ENCODE data around the gene NANS. TPM values are rescaled to one million over a fixed set of nuclear protein-coding genes. Genes with fewer than 3 reads are reported as not detected.
"Not testable (repeated sequence)": the region's sequence is repeated elsewhere in the genome, so short reads cannot be mapped to it uniquely, and the experiment has no call there.

NANS gene
- total and polyA plus RNA-seq, 2 donors: 36.3 to 38.0 TPM

GRCh38 chr9:98066235-98066634 lies 9.7 kb downstream of the NANS start:
- H3K36me3 ChIP-seq (ENCODE audit: control insufficient read depth in 2 of 2, insufficient read depth in 2 of 2, low read length in 1 of 2): peaks cover 13 to 16% of the 10 kb centered on the region in 2 donors
- no peaks in the 10 kb centered on the region for H3K27me3 ChIP-seq (ENCODE audit: control insufficient read depth in 2 of 2, insufficient read depth in 1 of 2, low read length in 1 of 2)
- no peaks in the 10 kb centered on the region for H3K4me1 ChIP-seq (ENCODE audit: control insufficient read depth in 2 of 2, insufficient read depth in 2 of 2, low read length in 2 of 2)
- H3K9me3 ChIP-seq (ENCODE audit: control insufficient read depth in 2 of 2, insufficient read depth in 1 of 2, low read length in 1 of 2): no peaks in the 10 kb centered on the region
- DNase-seq (ENCODE audit: low read depth in 6 of 9, low spot score in 9 of 9): no peak
- no peak overlapping the region for H3K4me3 ChIP-seq (ENCODE audit: low read length in 2 of 2)
- no peak overlapping the region for H3K27ac ChIP-seq (ENCODE audit: low read depth in 1 of 2, low read length in 1 of 2)
- 98% methylated on average over 3 of the region's 3 CpGs for WGBS

- Histone ChIP-seq H3K27me3 (ENCODE audit: control insufficient read depth in 2 of 2, insufficient read depth in 1 of 2, low read length in 1 of 2) (no peaks in the 10 kb centered on the region), H3K9me3 (ENCODE audit: control insufficient read depth in 2 of 2, insufficient read depth in 1 of 2, low read length in 1 of 2) (no peaks in the 10 kb centered on the region), H3K4me3 (ENCODE audit: low read length in 2 of 2) (no peak overlapping the region), H3K4me1 (ENCODE audit: control insufficient read depth in 2 of 2, insufficient read depth in 2 of 2, low read length in 2 of 2) (peaks cover 0 to 5% of the 10 kb centered on the region in 2 donors), H3K27ac (ENCODE audit: low read depth in 1 of 2, low read length in 1 of 2) (no peak overlapping the region), H3K36me3 (ENCODE audit: control insufficient read depth in 2 of 2, insufficient read depth in 2 of 2, low read length in 1 of 2) (peaks cover 11% of the 10 kb centered on the region in 2 donors)
- WGBS: over 99% methylated on average over 2 of the region's 2 CpGs
- DNase-seq (ENCODE audit: low read depth in 6 of 9, low spot score in 9 of 9): no peak
Measured at GRCh38 chr9:98067184-98067583, 10.7 kb downstream of the NANS start.

- Histone ChIP-seq H3K36me3 (ENCODE audit: control insufficient read depth in 2 of 2, insufficient read depth in 2 of 2, low read length in 1 of 2) (peaks cover 3 to 7% of the 10 kb centered on the region in 2 donors), H3K27ac (ENCODE audit: low read depth in 1 of 2, low read length in 1 of 2) (no peak overlapping the region), H3K4me1 (ENCODE audit: control insufficient read depth in 2 of 2, insufficient read depth in 2 of 2, low read length in 2 of 2) (peaks cover 6 to 7% of the 10 kb centered on the region in 2 donors), H3K27me3 (ENCODE audit: control insufficient read depth in 2 of 2, insufficient read depth in 1 of 2, low read length in 1 of 2) (no peaks in the 10 kb centered on the region), H3K4me3 (ENCODE audit: low read length in 2 of 2) (no peak overlapping the region), H3K9me3 (ENCODE audit: control insufficient read depth in 2 of 2, insufficient read depth in 1 of 2, low read length in 1 of 2) (no peaks in the 10 kb centered on the region)
- 96% methylated on average over 6 of the region's 6 CpGs for WGBS
- DNase-seq (ENCODE audit: low read depth in 6 of 9, low spot score in 9 of 9): no peak
Measured at GRCh38 chr9:98069551-98069950, 13.0 kb downstream of the NANS start.

- DNase-seq (ENCODE audit: low read depth in 6 of 9, low spot score in 9 of 9): no peak
- no peaks in the 10 kb centered on the region for H3K27me3 ChIP-seq (ENCODE audit: control insufficient read depth in 2 of 2, insufficient read depth in 1 of 2, low read length in 1 of 2)
- no peaks in the 10 kb centered on the region for H3K9me3 ChIP-seq (ENCODE audit: control insufficient read depth in 2 of 2, insufficient read depth in 1 of 2, low read length in 1 of 2)
- no peaks in the 10 kb centered on the region for H3K36me3 ChIP-seq (ENCODE audit: control insufficient read depth in 2 of 2, insufficient read depth in 2 of 2, low read length in 1 of 2)
- WGBS: 99% methylated on average over 7 of the region's 7 CpGs
- H3K4me3 ChIP-seq (ENCODE audit: low read length in 2 of 2): no peak overlapping the region
- peaks cover 11 to 16% of the 10 kb centered on the region in 2 donors for H3K4me1 ChIP-seq (ENCODE audit: control insufficient read depth in 2 of 2, insufficient read depth in 2 of 2, low read length in 2 of 2)
- no peak overlapping the region for H3K27ac ChIP-seq (ENCODE audit: low read depth in 1 of 2, low read length in 1 of 2)
Measured at GRCh38 chr9:98070704-98071103, 14.2 kb downstream of the NANS start.

GRCh38 chr9:98071737-98072136 lies 15.2 kb downstream of the NANS start:
- Histone ChIP-seq H3K4me1 (ENCODE audit: control insufficient read depth in 2 of 2, insufficient read depth in 2 of 2, low read length in 2 of 2) (peaks cover 15 to 24% of the 10 kb centered on the region in 2 donors), H3K27ac (ENCODE audit: low read depth in 1 of 2, low read length in 1 of 2) (no peak overlapping the region), H3K9me3 (ENCODE audit: control insufficient read depth in 2 of 2, insufficient read depth in 1 of 2, low read length in 1 of 2) (no peaks in the 10 kb centered on the region), H3K27me3 (ENCODE audit: control insufficient read depth in 2 of 2, insufficient read depth in 1 of 2, low read length in 1 of 2) (no peaks in the 10 kb centered on the region), H3K4me3 (ENCODE audit: low read length in 2 of 2) (no peak overlapping the region), H3K36me3 (ENCODE audit: control insufficient read depth in 2 of 2, insufficient read depth in 2 of 2, low read length in 1 of 2) (no peaks in the 10 kb centered on the region)
- no peak for DNase-seq (ENCODE audit: low read depth in 6 of 9, low spot score in 9 of 9)
- 63% methylated on average over 9 of the region's 9 CpGs for WGBS

- WGBS: 50% methylated on average over 13 of the region's 13 CpGs
- Histone ChIP-seq H3K27me3 (ENCODE audit: control insufficient read depth in 2 of 2, insufficient read depth in 1 of 2, low read length in 1 of 2) (no peaks in the 10 kb centered on the region), H3K27ac (ENCODE audit: low read depth in 1 of 2, low read length in 1 of 2) (peak overlapping the region; percentile 34 to 84), H3K4me1 (ENCODE audit: control insufficient read depth in 2 of 2, insufficient read depth in 2 of 2, low read length in 2 of 2) (peaks cover 15 to 24% of the 10 kb centered on the region in 2 donors), H3K36me3 (ENCODE audit: control insufficient read depth in 2 of 2, insufficient read depth in 2 of 2, low read length in 1 of 2) (peaks cover 6% of the 10 kb centered on the region in 2 donors), H3K9me3 (ENCODE audit: control insufficient read depth in 2 of 2, insufficient read depth in 1 of 2, low read length in 1 of 2) (no peaks in the 10 kb centered on the region), H3K4me3 (ENCODE audit: low read length in 2 of 2) (no peak overlapping the region)
- DNase-seq (ENCODE audit: low read depth in 6 of 9, low spot score in 9 of 9): peak in 6 of 9 donors; percentile 46 to 79 (median 68)
Measured at GRCh38 chr9:98074115-98074990, 17.8 kb downstream of the NANS start.

- Histone ChIP-seq H3K36me3 (ENCODE audit: control insufficient read depth in 2 of 2, insufficient read depth in 2 of 2, low read length in 1 of 2) (peaks cover 8 to 11% of the 10 kb centered on the region in 2 donors), H3K4me1 (ENCODE audit: control insufficient read depth in 2 of 2, insufficient read depth in 2 of 2, low read length in 2 of 2) (peaks cover 15 to 24% of the 10 kb centered on the region in 2 donors), H3K4me3 (ENCODE audit: low read length in 2 of 2) (no peak overlapping the region), H3K27ac (ENCODE audit: low read depth in 1 of 2, low read length in 1 of 2) (peak overlapping the region; percentile 84 to 85), H3K27me3 (ENCODE audit: control insufficient read depth in 2 of 2, insufficient read depth in 1 of 2, low read length in 1 of 2) (no peaks in the 10 kb centered on the region), H3K9me3 (ENCODE audit: control insufficient read depth in 2 of 2, insufficient read depth in 1 of 2, low read length in 1 of 2) (no peaks in the 10 kb centered on the region)
- no peak for DNase-seq (ENCODE audit: low read depth in 6 of 9, low spot score in 9 of 9)
- WGBS: 79% methylated on average over 6 of the region's 6 CpGs
Measured at GRCh38 chr9:98075332-98075805, 18.8 kb downstream of the NANS start.

- H3K36me3 ChIP-seq (ENCODE audit: control insufficient read depth in 2 of 2, insufficient read depth in 2 of 2, low read length in 1 of 2): peaks cover 17 to 22% of the 10 kb centered on the region in 2 donors
- WGBS: 97% methylated on average over 8 of the region's 8 CpGs
- not testable (repeated sequence) for H3K4me3 ChIP-seq (ENCODE audit: low read length in 2 of 2); H3K9me3 ChIP-seq (ENCODE audit: control insufficient read depth in 2 of 2, insufficient read depth in 1 of 2, low read length in 1 of 2); DNase-seq (ENCODE audit: low read depth in 6 of 9, low spot score in 9 of 9); H3K27me3 ChIP-seq (ENCODE audit: control insufficient read depth in 2 of 2, insufficient read depth in 1 of 2, low read length in 1 of 2); H3K27ac ChIP-seq (ENCODE audit: low read depth in 1 of 2, low read length in 1 of 2)
- H3K4me1 ChIP-seq (ENCODE audit: control insufficient read depth in 2 of 2, insufficient read depth in 2 of 2, low read length in 2 of 2): peaks cover 15 to 24% of the 10 kb centered on the region in 2 donors
Measured at GRCh38 chr9:98076514-98076890, 20.0 kb downstream of the NANS start.

GRCh38 chr9:98078895-98079294 lies 22.4 kb downstream of the NANS start:
- no peak overlapping the region for H3K4me3 ChIP-seq (ENCODE audit: low read length in 2 of 2)
- H3K27me3 ChIP-seq (ENCODE audit: control insufficient read depth in 2 of 2, insufficient read depth in 1 of 2, low read length in 1 of 2): no peaks in the 10 kb centered on the region
- no peak overlapping the region for H3K27ac ChIP-seq (ENCODE audit: low read depth in 1 of 2, low read length in 1 of 2)
- H3K36me3 ChIP-seq (ENCODE audit: control insufficient read depth in 2 of 2, insufficient read depth in 2 of 2, low read length in 1 of 2): peaks cover 36 to 41% of the 10 kb centered on the region in 2 donors
- peaks cover 10 to 24% of the 10 kb centered on the region in 2 donors for H3K4me1 ChIP-seq (ENCODE audit: control insufficient read depth in 2 of 2, insufficient read depth in 2 of 2, low read length in 2 of 2)
- no peak for DNase-seq (ENCODE audit: low read depth in 6 of 9, low spot score in 9 of 9)
- H3K9me3 ChIP-seq (ENCODE audit: control insufficient read depth in 2 of 2, insufficient read depth in 1 of 2, low read length in 1 of 2): no peaks in the 10 kb centered on the region
- 96% methylated on average over 5 of the region's 5 CpGs for WGBS

All from thymus (tissue), 11 donors.